DND-41 (cell line): ENCODE results near the gene UTF1.

Experiments
- ATAC-seq: fragments of 200-7000 bp; cut with Tn5 transposase; 3 replicates; pipeline ENCODE4 v1.9.1; 2021; ENCODE audit warnings: low read depth; ENCODE audit not compliant: insufficient read depth
- DNase-seq: peaks from one replicate; pipeline ENCODE4 v3.0.0-alpha.2; 2020
- H2AFZ ChIP-seq: 2 replicates; pipeline ENCODE4 v1.6.0; 2012; ENCODE audit warnings: low read depth, low read length
- H3K27ac ChIP-seq: 2 replicates; pipeline ENCODE4 v1.5.1; 2012; ENCODE audit warnings: low read length, inconsistent platforms
- H3K27me3 ChIP-seq: fragments of 200-600 bp; sonication (generic); 2 replicates; pipeline ENCODE4 v1.6.0; 2012; ENCODE audit warnings: low read length, mild to moderate bottlenecking, inconsistent platforms; ENCODE audit not compliant: insufficient read depth, poor library complexity
- H3K36me3 ChIP-seq: 2 replicates; pipeline ENCODE4 v1.5.1; 2012; ENCODE audit warnings: low read length, inconsistent platforms; ENCODE audit not compliant: insufficient read depth
- H3K4me1 ChIP-seq: 2 replicates; pipeline ENCODE4 v1.5.1; 2012; ENCODE audit warnings: mild to moderate bottlenecking, low read length; ENCODE audit not compliant: insufficient read depth
- H3K4me2 ChIP-seq: 2 replicates; pipeline ENCODE4 v1.6.0; 2012; ENCODE audit warnings: mild to moderate bottlenecking, moderate library complexity, low read length, inconsistent platforms; ENCODE audit not compliant: insufficient read depth
- H3K4me3 ChIP-seq, 2 experiments: fragments of 200-600 bp in 1 of 2; shearing (Covaris generic) in 1 of 2; 2 replicates each; pipeline ENCODE4 v1.5.1; 2012 to 2016; ENCODE audit warnings: inconsistent platforms in 2 of 2, low read length in 2 of 2, mild to moderate bottlenecking in 2 of 2, low read depth in 1 of 2, moderate library complexity in 1 of 2
- H3K79me2 ChIP-seq: 2 replicates; pipeline ENCODE4 v1.6.0; 2012; ENCODE audit warnings: low read length, inconsistent platforms; ENCODE audit not compliant: insufficient read depth
- H3K9ac ChIP-seq: 2 replicates; pipeline ENCODE4 v1.6.0; 2012; ENCODE audit warnings: low read depth, mild to moderate bottlenecking, inconsistent platforms, low read length, moderate library complexity
- H3K9me3 ChIP-seq: 2 replicates; pipeline ENCODE4 v1.5.1; 2012; ENCODE audit warnings: low read length, moderate library complexity, mild to moderate bottlenecking, inconsistent platforms; ENCODE audit not compliant: insufficient read depth, severe bottlenecking
- H4K20me1 ChIP-seq: 2 replicates; pipeline ENCODE4 v1.6.0; 2012; ENCODE audit warnings: low read length; ENCODE audit not compliant: insufficient read depth
- CTCF ChIP-seq: IDR thresholded peaks from 2 replicates; pipeline ENCODE4 v1.5.1; 2012; ENCODE audit warnings: borderline replicate concordance, low read length, moderate library complexity, mild to moderate bottlenecking; ENCODE audit not compliant: poor library complexity, severe bottlenecking; ENCODE audit errors: extremely low read depth
- EZH2 ChIP-seq: IDR thresholded peaks from 3 replicates; pipeline ENCODE4 v1.6.1; 2012; ENCODE audit warnings: borderline replicate concordance, low read depth, mild to moderate bottlenecking, moderate library complexity, low read length, inconsistent platforms; ENCODE audit not compliant: severe bottlenecking

Gene UTF1

GRCh38 chr10:133238466-133238804, 8.4 kb downstream of the UTF1 start:
- Histone ChIP-seq H3K27ac (no peak overlapping the region), H3K4me3 (no peak overlapping the region), H2AFZ (no peak overlapping the region), H3K4me2 (no peak overlapping the region), H3K27me3 (no peaks in the 10 kb centered on the region), H4K20me1 (0 out of 2 replicates have a peak, but pooled peaks cover 3% of the 10 kb centered on the region), H3K9me3 (no peaks in the 10 kb centered on the region), H3K79me2 (no peaks in the 10 kb centered on the region), H3K4me1 (no peaks in the 10 kb centered on the region), H3K9ac (no peak overlapping the region), H3K36me3 (no peaks in the 10 kb centered on the region)
- ATAC-seq (no peak), DNase-seq (no peak)
- TF ChIP-seq EZH2: no peak
- no peak for TF ChIP-seq CTCF

GRCh38 chr10:133239990-133240389, 10.0 kb downstream of the UTF1 start:
- ATAC-seq (no peak), DNase-seq (no peak)
- Histone ChIP-seq H3K4me2 (no peak overlapping the region), H4K20me1 (0 out of 2 replicates have a peak, but pooled peaks cover 3% of the 10 kb centered on the region), H2AFZ (no peak overlapping the region), H3K4me1 (no peaks in the 10 kb centered on the region), H3K4me3 (no peak overlapping the region), H3K79me2 (no peaks in the 10 kb centered on the region), H3K27ac (no peak overlapping the region), H3K36me3 (no peaks in the 10 kb centered on the region), H3K27me3 (no peaks in the 10 kb centered on the region), H3K9me3 (no peaks in the 10 kb centered on the region), H3K9ac (no peak overlapping the region)
- TF ChIP-seq CTCF (no peak), EZH2 (no peak)

- Histone ChIP-seq H3K79me2 (no peaks in the 10 kb centered on the region), H3K27ac (no peak overlapping the region), H3K4me2 (no peak overlapping the region), H4K20me1 (0 out of 2 replicates have a peak, but pooled peaks cover 3% of the 10 kb centered on the region), H3K36me3 (no peaks in the 10 kb centered on the region), H3K9me3 (no peaks in the 10 kb centered on the region), H3K4me3 (no peak overlapping the region), H2AFZ (no peak overlapping the region), H3K27me3 (no peaks in the 10 kb centered on the region), H3K4me1 (no peaks in the 10 kb centered on the region), H3K9ac (no peak overlapping the region)
- no peak for ATAC-seq
- no peak for DNase-seq
- no peak for TF ChIP-seq EZH2
- TF ChIP-seq CTCF: no peak
These were observed 11.6 kb downstream of the UTF1 start for GRCh38 chr10:133241501-133242205.
